Left lung (tissue), 10 donors: ENCODE measurements around the gene HIVEP3. TPM values are rescaled to one million over a fixed set of nuclear protein-coding genes. Genes with fewer than 3 reads are reported as not detected.

ENCODE experiments used
- ATAC-seq: fragments of 200-7000 bp; cut with Tn5 transposase; one replicate; pipeline ENCODE4 v1.9.1; 2020; ENCODE audit warnings: moderate library complexity
- DNase-seq, 4 donors: peaks; one replicate each; pipeline ENCODE4 v3.0.0-alpha.2; 2013 to 2020
- H3K27ac ChIP-seq, 2 donors: fragments of 200-600 bp; sonication (generic) in 1 of 2; one replicate each; pipeline versions ENCODE4 v1.5.0 to v1.8.0; 2020 to 2021
- H3K27me3 ChIP-seq, 2 donors: fragments of 200-600 bp; sonication (generic) in 1 of 2; one replicate each; pipeline versions ENCODE4 v1.5.0 to v1.8.0; 2020 to 2021
- H3K36me3 ChIP-seq, 2 donors: fragments of 200-600 bp; sonication (generic) in 1 of 2; one replicate each; pipeline versions ENCODE4 v1.5.0 to v1.8.0; 2020 to 2021
- H3K4me1 ChIP-seq, 2 donors: fragments of 200-600 bp; one replicate each; pipeline ENCODE4 v1.8.0; 2021
- H3K4me3 ChIP-seq, 2 donors: fragments of 200-600 bp; sonication (generic) in 1 of 2; one replicate each; pipeline versions ENCODE4 v1.5.0 to v1.8.0; 2020 to 2021; ENCODE audit warnings: mild to moderate bottlenecking in 1 of 2
- H3K9me3 ChIP-seq, 2 donors: fragments of 200-600 bp; sonication (generic) in 1 of 2; one replicate each; pipeline versions ENCODE4 v1.5.0 to v1.8.0; 2020 to 2021
- intact Hi-C, 2 donors: fragments of 100-400 bp; cut with DNase I; formaldehyde crosslinking; loops; one replicate each; pipeline versions ENCODE4 v1.11.2 to v1.14.2; 2022
- polyA plus RNA-seq, 6 donors: library from polyadenylated mRNA; unstranded; fragments of 120-200 nt; gene quantifications; one replicate each; pipeline ENCODE4 v1.2.1, GENCODE V29; 2013; ENCODE audit not compliant: insufficient read length in 6 of 6
- total RNA-seq, 2 donors: library from RNA; stranded (reverse); fragmentation: NEBNext Ultra II Directional; extraction: Animal tissue kit (Norgen Biotek cat#: 25700); gene quantifications; one replicate each; pipeline ENCODE4 v1.2.1, GENCODE V29; 2021
- TF ChIP-seq, protein P1 (sequence below), 2 donors: fragments of 200-600 bp; sonication (generic) in 1 of 2; IDR thresholded peaks; one replicate each; pipeline versions ENCODE4 v1.5.0 to v1.8.0; 2021; ENCODE audit warnings: antibody characterized with exemption in 2 of 2
- donor health status: DM: no; HTN: yes; CAD: no.
- donor health status: DM: no; HTN: no; CAD: no.

The HIVEP3 gene
- total and polyA plus RNA-seq, 8 donors: 6.0 to 15.6 (median 7.4) TPM

DNA sequence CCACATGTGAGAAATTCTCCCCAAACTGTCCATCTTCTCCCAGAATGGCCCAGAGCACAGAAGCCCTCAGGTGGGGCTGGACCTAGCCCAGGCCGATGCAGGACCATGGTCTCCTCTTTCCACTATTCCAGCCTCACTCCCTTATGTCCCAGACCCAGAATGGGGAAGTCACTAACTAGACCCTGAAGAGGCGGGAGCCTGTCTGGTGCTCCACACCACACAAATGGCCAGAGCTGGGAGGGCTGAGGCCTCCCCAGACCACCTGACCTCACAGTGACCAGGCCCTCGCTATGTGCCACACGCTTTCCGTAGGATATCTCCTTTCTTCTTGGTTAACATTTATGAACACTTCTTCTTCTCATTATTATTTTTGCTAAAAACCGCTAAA, 379.3 kb downstream of the HIVEP3 start:
- no peak overlapping the region for H3K4me3 ChIP-seq
- TF ChIP-seq, protein P1, sequence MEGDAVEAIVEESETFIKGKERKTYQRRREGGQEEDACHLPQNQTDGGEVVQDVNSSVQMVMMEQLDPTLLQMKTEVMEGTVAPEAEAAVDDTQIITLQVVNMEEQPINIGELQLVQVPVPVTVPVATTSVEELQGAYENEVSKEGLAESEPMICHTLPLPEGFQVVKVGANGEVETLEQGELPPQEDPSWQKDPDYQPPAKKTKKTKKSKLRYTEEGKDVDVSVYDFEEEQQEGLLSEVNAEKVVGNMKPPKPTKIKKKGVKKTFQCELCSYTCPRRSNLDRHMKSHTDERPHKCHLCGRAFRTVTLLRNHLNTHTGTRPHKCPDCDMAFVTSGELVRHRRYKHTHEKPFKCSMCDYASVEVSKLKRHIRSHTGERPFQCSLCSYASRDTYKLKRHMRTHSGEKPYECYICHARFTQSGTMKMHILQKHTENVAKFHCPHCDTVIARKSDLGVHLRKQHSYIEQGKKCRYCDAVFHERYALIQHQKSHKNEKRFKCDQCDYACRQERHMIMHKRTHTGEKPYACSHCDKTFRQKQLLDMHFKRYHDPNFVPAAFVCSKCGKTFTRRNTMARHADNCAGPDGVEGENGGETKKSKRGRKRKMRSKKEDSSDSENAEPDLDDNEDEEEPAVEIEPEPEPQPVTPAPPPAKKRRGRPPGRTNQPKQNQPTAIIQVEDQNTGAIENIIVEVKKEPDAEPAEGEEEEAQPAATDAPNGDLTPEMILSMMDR (IDR thresholded peaks at IDR 0.05): no peak

DNA sequence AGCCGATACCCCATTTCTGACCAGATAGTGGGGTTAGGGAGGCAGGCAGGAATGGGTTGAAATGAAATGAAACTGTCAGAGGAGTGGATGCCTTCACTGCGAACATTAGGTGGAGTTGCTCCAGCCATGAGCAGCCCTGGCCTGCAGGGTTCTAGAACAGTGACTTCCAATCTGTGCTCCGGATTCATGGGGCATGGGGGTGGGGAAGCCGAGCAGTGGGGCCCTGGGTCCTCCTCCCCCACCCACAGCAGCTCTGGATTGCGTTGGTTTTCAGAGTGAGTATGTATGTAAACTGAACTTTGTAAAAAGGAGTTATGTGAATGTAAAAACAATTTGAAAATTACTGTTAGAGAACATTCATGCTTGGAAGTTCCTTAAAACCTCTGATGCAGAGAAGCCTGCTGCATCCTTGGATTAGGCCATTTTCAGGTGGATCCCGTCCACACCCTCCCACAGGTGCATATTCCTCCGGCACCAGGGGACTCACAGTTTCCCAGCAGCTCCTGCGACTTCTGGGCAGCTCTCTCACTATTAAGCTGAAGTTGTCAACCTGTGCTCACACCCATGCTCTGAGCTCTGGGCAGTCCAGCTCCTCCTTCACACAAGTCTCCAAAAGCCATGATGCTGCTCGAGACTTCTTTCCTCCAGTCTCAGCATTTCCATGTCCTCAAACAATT, 379.8 kb downstream of the HIVEP3 start:
- no peak for ATAC-seq

More for the DNA sequence above, 379.3 kb downstream of the HIVEP3 start:
- H3K27me3 ChIP-seq: no peaks in the 10 kb centered on the region
- H3K4me1 ChIP-seq: peaks cover 0 to 7% of the 10 kb centered on the region in 2 donors
- DNase-seq (peak in 1 of 4 donors; percentile 20), ATAC-seq (no peak)
- H3K36me3 ChIP-seq: peaks cover 0 to 11% of the 10 kb centered on the region in 2 donors
- no peak overlapping the region for H3K27ac ChIP-seq
- no peaks in the 10 kb centered on the region for H3K9me3 ChIP-seq
- intact Hi-C loops: no loop called here

DNA sequence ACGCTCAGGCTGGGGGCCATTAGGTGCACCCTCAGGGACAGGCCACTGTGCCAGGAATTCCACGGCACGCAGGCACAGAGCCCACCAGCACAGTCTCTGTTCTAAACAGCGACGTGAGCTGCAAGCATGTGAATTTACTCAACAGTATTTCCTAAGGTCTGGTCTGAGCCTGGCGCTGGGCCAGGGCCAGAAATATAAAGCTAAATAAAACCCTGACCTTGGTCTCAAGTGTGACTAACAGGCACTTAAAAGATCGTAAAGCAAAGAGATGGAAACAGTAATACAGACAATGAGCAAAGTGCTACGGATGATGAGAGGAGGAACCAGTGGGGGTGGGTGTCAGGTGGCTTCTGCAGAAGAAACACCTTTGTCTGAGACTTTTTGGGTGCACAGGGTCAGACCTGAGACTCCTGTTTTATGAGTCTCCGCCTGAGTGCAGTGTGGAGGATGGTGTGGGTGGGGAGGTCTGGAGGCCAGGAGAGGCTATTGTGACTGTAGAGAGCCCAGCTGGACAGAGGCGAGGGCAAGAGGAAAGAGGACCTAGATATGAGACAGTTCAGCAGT, 380.9 kb downstream of the HIVEP3 start:
- ATAC-seq: peak; percentile 75
- peaks cover 0 to 7% of the 10 kb centered on the region in 2 donors for H3K4me1 ChIP-seq

More for the DNA sequence above, 379.8 kb downstream of the HIVEP3 start:
- Histone ChIP-seq H3K27me3 (no peaks in the 10 kb centered on the region), H3K27ac (no peak overlapping the region), H3K9me3 (no peaks in the 10 kb centered on the region), H3K4me3 (no peak overlapping the region), H3K36me3 (peaks cover 0 to 10% of the 10 kb centered on the region in 2 donors), H3K4me1 (peaks cover 0 to 7% of the 10 kb centered on the region in 2 donors)
- DNase-seq: no peak
- TF ChIP-seq, protein P1 (IDR thresholded peaks at IDR 0.05): no peak
- intact Hi-C loops: no loop called here

DNA sequence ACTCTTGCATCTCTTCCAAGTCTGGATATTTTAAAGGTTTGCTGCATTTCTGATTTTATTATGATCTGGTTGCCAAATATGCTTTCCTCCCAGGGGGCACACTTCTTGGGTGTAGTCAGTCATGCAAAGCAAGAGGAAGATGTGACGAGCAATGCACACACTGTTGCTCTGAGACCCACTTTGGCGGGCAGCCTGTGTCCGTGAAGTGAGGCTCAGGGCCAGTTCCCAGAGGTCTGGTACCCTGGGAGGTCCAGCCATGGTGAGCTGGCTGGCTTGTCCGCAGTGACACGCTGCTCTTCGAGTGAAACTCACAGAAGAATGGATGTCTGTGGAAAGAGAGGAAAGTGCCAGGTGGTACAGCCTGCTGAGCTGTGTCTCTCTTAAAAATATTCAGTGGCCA, 381.5 kb downstream of the HIVEP3 start:
- Histone ChIP-seq H3K9me3 (no peaks in the 10 kb centered on the region), H3K27ac (no peak overlapping the region), H3K4me1 (peaks cover 0 to 7% of the 10 kb centered on the region in 2 donors), H3K27me3 (no peaks in the 10 kb centered on the region), H3K4me3 (no peak overlapping the region), H3K36me3 (no peaks in the 10 kb centered on the region)
- TF ChIP-seq, protein P1 (IDR thresholded peaks at IDR 0.05): no peak
- no peak for DNase-seq
- intact Hi-C loops: no loop called here
- ATAC-seq: no peak

More for the DNA sequence above, 380.9 kb downstream of the HIVEP3 start:
- Histone ChIP-seq H3K27ac (no peak overlapping the region), H3K27me3 (no peaks in the 10 kb centered on the region), H3K4me3 (no peak overlapping the region), H3K36me3 (no peaks in the 10 kb centered on the region), H3K9me3 (no peaks in the 10 kb centered on the region)
- intact Hi-C loops: no loop called here
- TF ChIP-seq, protein P1 (IDR thresholded peaks at IDR 0.05): no peak
- DNase-seq: peak; percentile 53 to 77 (median 54)

DNA sequence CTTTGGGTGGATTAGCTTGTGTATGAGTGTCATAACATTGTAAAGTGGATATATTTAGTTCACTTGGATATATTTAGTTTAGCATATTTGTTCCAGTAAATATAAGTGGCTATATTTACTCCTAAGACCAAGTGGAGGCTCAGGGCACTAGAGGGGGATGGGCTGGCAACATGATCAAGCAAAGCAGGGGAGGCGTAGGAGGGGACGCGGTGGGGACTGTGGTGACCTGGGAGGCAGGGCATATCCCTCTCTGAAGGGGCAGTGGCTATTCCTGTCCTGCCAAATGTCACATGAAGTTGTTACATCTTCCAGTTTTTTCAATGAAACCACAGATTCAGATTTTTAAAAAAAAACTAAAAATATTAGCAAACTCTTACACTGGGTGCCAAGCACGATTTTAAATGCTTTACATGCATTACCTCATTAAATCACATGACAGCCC, 382.3 kb downstream of the HIVEP3 start:
- Histone ChIP-seq H3K36me3 (no peaks in the 10 kb centered on the region), H3K4me3 (no peak overlapping the region), H3K27ac (no peak overlapping the region), H3K4me1 (peaks cover 0 to 7% of the 10 kb centered on the region in 2 donors), H3K9me3 (no peaks in the 10 kb centered on the region), H3K27me3 (no peaks in the 10 kb centered on the region)
- TF ChIP-seq, protein P1 (IDR thresholded peaks at IDR 0.05): no peak
- peak in 1 of 4 donors; percentile 45 for DNase-seq
- intact Hi-C loops: no loop called here
- no peak for ATAC-seq
